PFSK-1 (cell line): ENCODE results near the gene NEXN.

Experiments
- FOXP2 ChIP-seq: optimal IDR thresholded peaks from 2 replicates; pipeline ENCODE3; 2011; ENCODE audit warnings: borderline replicate concordance, control low read depth, inconsistent platforms; ENCODE audit not compliant: insufficient read depth; ENCODE audit errors: extremely low read length, extremely low read depth
- POLR2AphosphoS5 ChIP-seq: IDR thresholded peaks from 2 replicates; pipeline ENCODE4 v1.6.1; 2012; ENCODE audit warnings: low read depth, mild to moderate bottlenecking, control low read depth, low read length, moderate library complexity
- REST ChIP-seq, 2 experiments: IDR thresholded peaks; 2 replicates each; pipeline versions ENCODE4 v1.6.1 to v1.8.0; 2011 to 2012; ENCODE audit warnings: low read depth in 2 of 2, low read length in 2 of 2, control low read depth in 1 of 2, inconsistent platforms in 1 of 2, mild to moderate bottlenecking in 1 of 2, moderate library complexity in 1 of 2; ENCODE audit not compliant: insufficient read depth in 1 of 2
- SIN3A ChIP-seq: IDR thresholded peaks from 2 replicates; pipeline ENCODE4 v1.6.1; 2012; ENCODE audit warnings: mild to moderate bottlenecking, low read length, moderate library complexity, borderline replicate concordance; ENCODE audit not compliant: insufficient read depth
- TAF1 ChIP-seq: IDR thresholded peaks from 2 replicates; pipeline ENCODE4 v1.6.1; 2012; ENCODE audit warnings: low read length, control low read depth, borderline replicate concordance; ENCODE audit not compliant: insufficient read depth

GRCh38 chr1:77891200-77891599, 2.8 kb downstream of the NEXN start:
- TF ChIP-seq POLR2AphosphoS5 (no peak), REST (IDR thresholded peaks at IDR 0.05; ENCODE audit: insufficient read depth in 1 of 2, low read depth in 2 of 2, low read length in 2 of 2) (no peak), TAF1 (no peak), FOXP2 (no peak), SIN3A (no peak)
